ENCODE measurements around the gene IGSF6. TPM values are rescaled to one million over a fixed set of nuclear protein-coding genes. Genes with fewer than 3 reads are reported as not detected.

IGSF6 gene
- total and polyA plus RNA-seq, 2 of the 4 experiments (the other 2 are of a cell fraction), result not detected

- Histone ChIP-seq H3K4ac (ENCODE audit: low read depth, low read length) (no peak overlapping the region), H4K5ac (ENCODE audit: low read depth, low read length) (no peak overlapping the region), H2AFZ (replicated peaks; ENCODE audit: low read length, poor library complexity) (no peak overlapping the region), H3K79me1 (ENCODE audit: low read depth in 1 of 2, low read length in 2 of 2) (no peaks in the 10 kb centered on the region), H4K91ac (ENCODE audit: insufficient read depth, low read depth, low read length) (no peak overlapping the region), H2BK5ac (ENCODE audit: low read depth, low read length, poor library complexity, severe bottlenecking) (no peak overlapping the region), H3K4me1 (ENCODE audit: control insufficient read depth, insufficient read depth, low read length) (no peaks in the 10 kb centered on the region), H3K56ac (ENCODE audit: extremely low read depth, insufficient read depth, low read length) (no peak overlapping the region), H3K36me3 (ENCODE audit: control insufficient read depth, insufficient read depth, low read length) (no peaks in the 10 kb centered on the region), H2BK15ac (ENCODE audit: low read depth, low read length) (no peak overlapping the region), H3K4me3 (ENCODE audit: insufficient read depth, low read depth, low read length) (no peak overlapping the region), H3K9me1 (ENCODE audit: insufficient read depth, low read length) (no peaks in the 10 kb centered on the region), H3K14ac (replicated peaks; ENCODE audit: low read depth, low read length) (no peak overlapping the region), H3K18ac (ENCODE audit: low read depth, low read length) (no peak overlapping the region), H3K9me3 (ENCODE audit: control insufficient read depth, insufficient read depth, low read length) (0 out of 2 replicates have a peak, but pooled peaks cover 2% of the 10 kb centered on the region), H3K23ac (ENCODE audit: low read depth, low read length) (no peak overlapping the region), H2BK120ac (ENCODE audit: low read depth, low read length) (no peak overlapping the region), H4K20me1 (ENCODE audit: insufficient read depth, low read length) (no peaks in the 10 kb centered on the region), H2BK20ac (ENCODE audit: low read depth, low read length) (no peak overlapping the region), H3K4me2 (ENCODE audit: low read depth, low read length) (no peak overlapping the region), H3K9ac (ENCODE audit: low read depth, low read length) (no peak overlapping the region), H2AK5ac (ENCODE audit: low read depth, low read length) (no peak overlapping the region), H2AK9ac (replicated peaks; ENCODE audit: low read depth, low read length, poor library complexity) (no peak overlapping the region), H4K8ac (ENCODE audit: low read depth in 2 of 2, low read length in 2 of 2) (no peak overlapping the region), H3K27me3 (ENCODE audit: control insufficient read depth, insufficient read depth, low read length) (peaks cover 2% of the 10 kb centered on the region; the same call in 1 of the 2 replicates), H3K27ac (ENCODE audit: insufficient read depth, low read length) (no peak overlapping the region)
- WGBS, 2 experiments (ENCODE audit: extremely low coverage in 2 of 2, insufficient read length in 1 of 2), result 40% methylated on average over 1 of the region's 6 CpGs; no CpG with 5 or more reads in 1 of the 2 experiments
- CTCF ChIA-PET, result interaction anchor here (0.6 to 1.1 kb wide), 2 partner anchors 27 to 1493 kb away, joined by 4 to 6 read pairs; no protein-coding TSS in a partner anchor
- dilution Hi-C loops (cut with HindIII; ENCODE audit: low sequenced_read_pairs, unreplicated experiment), result no loop called here
- BruUV-seq (replicated peaks), result no TSS peak
- DNase-seq, result no peak
- in situ Hi-C loops (cut with MboI; ENCODE audit: low sequenced_read_pairs), result no loop called here
- TF ChIP-seq ELK1 (IDR thresholded peaks at IDR 0.05; ENCODE audit: borderline replicate concordance, low read depth, low read length) (no peak), CTCF (conservative IDR thresholded peaks at IDR 0.05; ENCODE audit: low read depth, low read length) (0 out of 2 replicates have a peak, but pooled peaks have one; percentile 10), SMC3 (IDR thresholded peaks at IDR 0.05; ENCODE audit: low read depth, low read length) (no peak), RCOR1 (IDR thresholded peaks at IDR 0.05; ENCODE audit: insufficient replicate concordance, low read length) (no peak), RFX5 (IDR thresholded peaks at IDR 0.05; ENCODE audit: low read depth, low read length) (no peak), FOS (IDR thresholded peaks at IDR 0.05; ENCODE audit: low read depth, low read length) (no peak)
- POLR2A ChIA-PET (ENCODE audit: unreplicated experiment), result no interaction called here
- intact Hi-C loops (cut with micrococcal nuclease), result no loop called here
- ATAC-seq (ENCODE audit: low read depth), result no peak
These were observed 31.8 kb upstream of the IGSF6 start for GRCh38 chr16:21684199-21684598.

All from IMR-90 (cell line).